Lower lobe of right lung (tissue), 2 donors: ENCODE data around the gene ZEB2. TPM values are rescaled to one million over a fixed set of nuclear protein-coding genes. Genes with fewer than 3 reads are reported as not detected.

Experiments used
- ATAC-seq, 2 donors: fragments of 200-7000 bp; cut with Tn5 transposase; one replicate each; pipeline ENCODE4 v1.9.1; 2020 to 2022; ENCODE audit warnings: mild to moderate bottlenecking in 2 of 2, moderate library complexity in 2 of 2
- DNase-seq: peaks from one replicate; pipeline ENCODE4 v3.0.0-alpha.2; 2020
- H3K27ac ChIP-seq: fragments of 200-600 bp; one replicate; pipeline ENCODE4 v1.8.0; 2022
- H3K27me3 ChIP-seq: fragments of 200-600 bp; one replicate; pipeline ENCODE4 v1.8.0; 2022; ENCODE audit warnings: low read depth
- H3K36me3 ChIP-seq: fragments of 200-600 bp; one replicate; pipeline ENCODE4 v1.8.0; 2022; ENCODE audit warnings: mild to moderate bottlenecking
- H3K4me1 ChIP-seq: fragments of 200-600 bp; one replicate; pipeline ENCODE4 v1.8.0; 2022
- H3K4me3 ChIP-seq: fragments of 200-600 bp; one replicate; pipeline ENCODE4 v1.8.0; 2022; ENCODE audit warnings: mild to moderate bottlenecking
- H3K9me3 ChIP-seq: fragments of 200-600 bp; one replicate; pipeline ENCODE4 v1.8.0; 2022
- CTCF ChIP-seq: fragments of 200-600 bp; IDR thresholded peaks from one replicate; pipeline ENCODE4 v1.8.0; 2022; ENCODE audit warnings: antibody characterized with exemption, mild to moderate bottlenecking
- intact Hi-C: fragments of 100-400 bp; cut with DNase I; formaldehyde crosslinking; loops from one replicate; pipeline ENCODE4 v1.11.0; 2022
- total RNA-seq: library from RNA; stranded (reverse); fragmentation: NEBNext Ultra II Directional; extraction: Animal tissue kit (Norgen Biotek cat#: 25700); gene quantifications from one replicate; pipeline ENCODE4 v1.2.1, GENCODE V29; 2021
- donor health status: DM: no; HTN: yes; CAD: no; lungs with severe emphysema.

ZEB2 gene
- total RNA-seq, 1 donor from 2014 or later, result 220 TPM

GRCh38 chr2:144512891-144513351 lies 7.0 kb downstream of the ZEB2 start:
- no peak for DNase-seq
- H3K27me3 ChIP-seq, result peaks cover 6% of the 10 kb centered on the region
- H3K9me3 ChIP-seq, result no peaks in the 10 kb centered on the region
- peak overlapping the region; percentile 70 for H3K4me3 ChIP-seq
- peaks cover 56% of the 10 kb centered on the region for H3K4me1 ChIP-seq
- ATAC-seq, result no peak
- intact Hi-C loops, result no loop called here
- peak overlapping the region; percentile 98 for H3K27ac ChIP-seq
- no peak for TF ChIP-seq CTCF
- peaks cover 3% of the 10 kb centered on the region for H3K36me3 ChIP-seq

GRCh38 chr2:144512470-144512869 lies 7.4 kb downstream of the ZEB2 start:
- no peak for TF ChIP-seq CTCF
- peaks cover 3% of the 10 kb centered on the region for H3K36me3 ChIP-seq
- H3K4me1 ChIP-seq, result peaks cover 59% of the 10 kb centered on the region
- H3K27me3 ChIP-seq, result peaks cover 6% of the 10 kb centered on the region
- no peaks in the 10 kb centered on the region for H3K9me3 ChIP-seq
- intact Hi-C loops, result no loop called here
- peak overlapping the region; percentile 70 for H3K4me3 ChIP-seq
- DNase-seq (no peak), ATAC-seq (no peak)
- peak overlapping the region; percentile 98 for H3K27ac ChIP-seq

GRCh38 chr2:144511937-144512336 lies 8.0 kb downstream of the ZEB2 start:
- DNase-seq, result no peak
- Histone ChIP-seq H3K36me3 (peaks cover 3% of the 10 kb centered on the region), H3K4me3 (peak overlapping the region; percentile 70), H3K27me3 (peaks cover 6% of the 10 kb centered on the region), H3K27ac (peak overlapping the region; percentile 98), H3K4me1 (peaks cover 62% of the 10 kb centered on the region), H3K9me3 (no peaks in the 10 kb centered on the region)
- intact Hi-C loops, result no loop called here
- no peak for ATAC-seq
- no peak for TF ChIP-seq CTCF

- DNase-seq (no peak), ATAC-seq (no peak)
- Histone ChIP-seq H3K9me3 (no peaks in the 10 kb centered on the region), H3K36me3 (peaks cover 3% of the 10 kb centered on the region), H3K4me3 (peak overlapping the region; percentile 70), H3K27me3 (peaks cover 6% of the 10 kb centered on the region), H3K27ac (peak overlapping the region; percentile 98), H3K4me1 (peaks cover 68% of the 10 kb centered on the region)
- intact Hi-C loops, result no loop called here
- no peak for TF ChIP-seq CTCF
Observed at GRCh38 chr2:144511226-144511810, 8.6 kb downstream of the ZEB2 start.

- ATAC-seq (peak; percentile 31 to 68), DNase-seq (no peak)
- intact Hi-C loops, result no loop called here
- Histone ChIP-seq H3K4me1 (peaks cover 77% of the 10 kb centered on the region), H3K27ac (peak overlapping the region; percentile 98), H3K4me3 (peak overlapping the region; percentile 70), H3K27me3 (no peaks in the 10 kb centered on the region), H3K9me3 (no peaks in the 10 kb centered on the region), H3K36me3 (peaks cover 3% of the 10 kb centered on the region)
- TF ChIP-seq CTCF, result no peak
Observed at GRCh38 chr2:144510294-144510991, 9.5 kb downstream of the ZEB2 start.
